GM18858 (cell line): Measurements from ENCODE around the gene RBM23.
A peak's percentile ranks its signal among the peaks of the same experiment; 100 is the strongest.
"Not testable (repeated sequence)": the region's sequence is repeated elsewhere in the genome, so short reads cannot be mapped to it uniquely, and the experiment has no call there.

Experiments used
- ATAC-seq: cut with Tn5 transposase; IDR thresholded peaks from one replicate; pipeline ENCODE4 v1.9.1; 2021; ENCODE audit not compliant: unreplicated experiment

Gene RBM23

GRCh38 chr14:22919601-22919921 is 612 bp upstream of the RBM23 start:
- ATAC-seq: peak; percentile 6

- ATAC-seq: no peak
These were observed 2.9 kb downstream of the RBM23 start for GRCh38 chr14:22915886-22916521.

GRCh38 chr14:22914836-22915235 is 4.1 kb downstream of the RBM23 start:
- not testable (repeated sequence) for ATAC-seq

- ATAC-seq: no peak
These were observed 8.0 kb downstream of the RBM23 start for GRCh38 chr14:22910916-22911315.

- no peak for ATAC-seq
These were observed 10.3 kb downstream of the RBM23 start for GRCh38 chr14:22908601-22909000.

- ATAC-seq: no peak
These were observed 11.5 kb downstream of the RBM23 start for GRCh38 chr14:22907429-22907828.

GRCh38 chr14:22906073-22906472 is 12.9 kb downstream of the RBM23 start:
- no peak for ATAC-seq

GRCh38 chr14:22905627-22906026 is 13.3 kb downstream of the RBM23 start:
- ATAC-seq: no peak

GRCh38 chr14:22903742-22904087 is 15.2 kb downstream of the RBM23 start:
- ATAC-seq: no peak

- no peak for ATAC-seq
These were observed 17.1 kb downstream of the RBM23 start for GRCh38 chr14:22901799-22902198.

- ATAC-seq: no peak
These were observed 18.7 kb downstream of the RBM23 start for GRCh38 chr14:22900081-22900799.

GRCh38 chr14:22898302-22899090 is 20.5 kb downstream of the RBM23 start:
- no peak for ATAC-seq

GRCh38 chr14:22897357-22897756 is 21.6 kb downstream of the RBM23 start:
- no peak for ATAC-seq

- no peak for ATAC-seq
These were observed 22.2 kb downstream of the RBM23 start for GRCh38 chr14:22896760-22897159.

GRCh38 chr14:22896356-22896755 is 22.6 kb downstream of the RBM23 start:
- ATAC-seq: no peak

GRCh38 chr14:22895402-22895801 is 23.5 kb downstream of the RBM23 start:
- ATAC-seq: no peak

- ATAC-seq: no peak
These were observed 25.2 kb downstream of the RBM23 start for GRCh38 chr14:22893706-22894105.

- no peak for ATAC-seq
These were observed 26.5 kb downstream of the RBM23 start for GRCh38 chr14:22892488-22892887.

GRCh38 chr14:22890416-22890815 is 28.5 kb downstream of the RBM23 start:
- ATAC-seq: no peak

GRCh38 chr14:22888662-22889061 is 30.3 kb downstream of the RBM23 start:
- ATAC-seq: no peak

- ATAC-seq: peak; percentile 44
These were observed 31.0 kb downstream of the RBM23 start for GRCh38 chr14:22887990-22888378.
